ENCODE data around the gene TTC21A. TPM values are rescaled to one million over a fixed set of nuclear protein-coding genes. Genes with fewer than 3 reads are reported as not detected.
A peak's percentile ranks its signal among the peaks of the same experiment; 100 is the strongest.

TTC21A gene
- total RNA-seq, 1 donor from 2014 or later, result 1.1 TPM

GRCh38 chr3:39144748-39145380, 37.4 kb downstream of the TTC21A start:
- H3K36me3 ChIP-seq (ENCODE audit: control insufficient read depth, insufficient read depth, low read length), result peaks cover 27% of the 10 kb centered on the region
- FAIRE-seq, result no peak
- no peak for TF ChIP-seq CTCF (IDR thresholded peaks at IDR 0.05; ENCODE audit: insufficient read depth, low read length, severe bottlenecking)
- H3K4me3 ChIP-seq (ENCODE audit: low read depth, low read length), result no peak overlapping the region
- H3K27me3 ChIP-seq (ENCODE audit: control insufficient read depth, insufficient read depth, low read length), result no peaks in the 10 kb centered on the region
- no peak for DNase-seq (ENCODE audit: low read depth)

GRCh38 chr3:39146083-39146501, 38.6 kb downstream of the TTC21A start:
- FAIRE-seq, result no peak
- Histone ChIP-seq H3K4me3 (ENCODE audit: low read depth, low read length) (no peak overlapping the region), H3K27me3 (ENCODE audit: control insufficient read depth, insufficient read depth, low read length) (no peaks in the 10 kb centered on the region), H3K36me3 (ENCODE audit: control insufficient read depth, insufficient read depth, low read length) (peaks cover 27% of the 10 kb centered on the region)
- DNase-seq (ENCODE audit: low read depth), result no peak
- TF ChIP-seq CTCF (IDR thresholded peaks at IDR 0.05; ENCODE audit: insufficient read depth, low read length, severe bottlenecking), result no peak

GRCh38 chr3:39146611-39147591, 39.4 kb downstream of the TTC21A start:
- no peaks in the 10 kb centered on the region for H3K27me3 ChIP-seq (ENCODE audit: control insufficient read depth, insufficient read depth, low read length)
- no peak for TF ChIP-seq CTCF (IDR thresholded peaks at IDR 0.05; ENCODE audit: insufficient read depth, low read length, severe bottlenecking)
- no peak overlapping the region for H3K4me3 ChIP-seq (ENCODE audit: low read depth, low read length)
- FAIRE-seq (no peak), DNase-seq (ENCODE audit: low read depth) (peak; percentile 92)
- peaks cover 27% of the 10 kb centered on the region for H3K36me3 ChIP-seq (ENCODE audit: control insufficient read depth, insufficient read depth, low read length)

GRCh38 chr3:39147711-39148434, 40.4 kb downstream of the TTC21A start:
- FAIRE-seq (no peak), DNase-seq (ENCODE audit: low read depth) (peak; percentile 68)
- H3K27me3 ChIP-seq (ENCODE audit: control insufficient read depth, insufficient read depth, low read length), result no peaks in the 10 kb centered on the region
- peaks cover 24% of the 10 kb centered on the region for H3K36me3 ChIP-seq (ENCODE audit: control insufficient read depth, insufficient read depth, low read length)
- no peak overlapping the region for H3K4me3 ChIP-seq (ENCODE audit: low read depth, low read length)
- TF ChIP-seq CTCF (IDR thresholded peaks at IDR 0.05; ENCODE audit: insufficient read depth, low read length, severe bottlenecking), result no peak

- DNase-seq (ENCODE audit: low read depth) (no peak), FAIRE-seq (no peak)
- TF ChIP-seq CTCF (IDR thresholded peaks at IDR 0.05; ENCODE audit: insufficient read depth, low read length, severe bottlenecking), result no peak
- Histone ChIP-seq H3K27me3 (ENCODE audit: control insufficient read depth, insufficient read depth, low read length) (no peaks in the 10 kb centered on the region), H3K4me3 (ENCODE audit: low read depth, low read length) (no peak overlapping the region), H3K36me3 (ENCODE audit: control insufficient read depth, insufficient read depth, low read length) (peaks cover 20% of the 10 kb centered on the region)
Observed at GRCh38 chr3:39148435-39149058, 41.1 kb downstream of the TTC21A start.
